Smooth muscle cell (in vitro differentiated cells): ENCODE measurements around the gene AGGF1. TPM values are rescaled to one million over a fixed set of nuclear protein-coding genes. Genes with fewer than 3 reads are reported as not detected.

Experiments
- DNase-seq: peaks from one replicate; lab custom pipeline; 2025; ENCODE audit not compliant: unreplicated experiment; lab: John Stamatoyannopoulos, UW
- H2AFZ ChIP-seq: fragments of 200-600 bp; sonication (generic); 2 replicates; pipeline ENCODE4 v1.6.0; 2016; ENCODE audit warnings: antibody characterized with exemption, low read depth, mild to moderate bottlenecking
- H3F3A ChIP-seq: fragments of 200-600 bp; sonication (generic); 2 replicates; pipeline ENCODE4 v1.6.0; 2017; ENCODE audit warnings: antibody characterized with exemption, low read depth
- H3K27ac ChIP-seq: fragments of 200-600 bp; sonication (generic); 2 replicates; pipeline ENCODE4 v1.5.1; 2016; ENCODE audit warnings: low read depth, mild to moderate bottlenecking
- H3K27me3 ChIP-seq: fragments of 200-600 bp; sonication (generic); 2 replicates; pipeline ENCODE4 v1.6.1; 2016; ENCODE audit warnings: low read depth, mild to moderate bottlenecking
- H3K36me3 ChIP-seq: fragments of 200-600 bp; sonication (generic); 2 replicates; pipeline ENCODE4 v1.5.1; 2016; ENCODE audit warnings: low read depth
- H3K4me1 ChIP-seq: fragments of 200-600 bp; sonication (generic); 2 replicates; pipeline ENCODE4 v1.5.1; 2016; ENCODE audit warnings: low read depth
- H3K4me2 ChIP-seq: fragments of 200-600 bp; sonication (generic); 2 replicates; pipeline ENCODE4 v1.6.0; 2016; ENCODE audit warnings: mild to moderate bottlenecking
- H3K4me3 ChIP-seq: fragments of 200-600 bp; sonication (generic); 2 replicates; pipeline ENCODE4 v1.5.1; 2016; ENCODE audit warnings: mild to moderate bottlenecking
- H3K79me2 ChIP-seq: fragments of 200-600 bp; sonication (generic); 2 replicates; pipeline ENCODE4 v1.6.0; 2016; ENCODE audit warnings: low read depth, mild to moderate bottlenecking
- H3K9ac ChIP-seq: fragments of 200-600 bp; sonication (generic); 2 replicates; pipeline ENCODE4 v1.6.0; 2016; ENCODE audit warnings: low read depth
- H3K9me3 ChIP-seq: fragments of 200-600 bp; sonication (generic); replicated peaks from 2 replicates; pipeline ENCODE4 v1.5.1; 2016; ENCODE audit warnings: low read depth
- H4K20me1 ChIP-seq: fragments of 200-600 bp; sonication (generic); 2 replicates; pipeline ENCODE4 v1.6.0; 2016; ENCODE audit warnings: low read depth
- WGBS: methylation state at CpG from one replicate; pipeline ENCODE4 v1.1.7; 2016; ENCODE audit warnings: low lambda C conversion rate; 5-methylcytosine and 5-hydroxymethylcytosine counted together
- polyA plus RNA-seq: library from polyadenylated mRNA; unstranded; fragments of >200 nt; fragmentation: Nextera tagmentation; extraction: Ambion mirVana; gene quantifications from 2 replicates; pipeline ENCODE4 v1.2.1, GENCODE V29; 2016
- total RNA-seq: library from RNA; depleted of rRNA; stranded (reverse); fragments of >200 nt; gene quantifications from 2 replicates; pipeline ENCODE4 v1.2.3, GENCODE V29; 2014
- TF ChIP-seq, protein P1 (sequence below): fragments of 200-600 bp; sonication (generic); IDR thresholded peaks from 2 replicates; pipeline ENCODE4 v1.5.1; 2017; ENCODE audit warnings: borderline replicate concordance, mild to moderate bottlenecking, antibody characterized with exemption; ENCODE audit not compliant: insufficient read depth, poor library complexity, severe bottlenecking

Gene AGGF1, protein sequence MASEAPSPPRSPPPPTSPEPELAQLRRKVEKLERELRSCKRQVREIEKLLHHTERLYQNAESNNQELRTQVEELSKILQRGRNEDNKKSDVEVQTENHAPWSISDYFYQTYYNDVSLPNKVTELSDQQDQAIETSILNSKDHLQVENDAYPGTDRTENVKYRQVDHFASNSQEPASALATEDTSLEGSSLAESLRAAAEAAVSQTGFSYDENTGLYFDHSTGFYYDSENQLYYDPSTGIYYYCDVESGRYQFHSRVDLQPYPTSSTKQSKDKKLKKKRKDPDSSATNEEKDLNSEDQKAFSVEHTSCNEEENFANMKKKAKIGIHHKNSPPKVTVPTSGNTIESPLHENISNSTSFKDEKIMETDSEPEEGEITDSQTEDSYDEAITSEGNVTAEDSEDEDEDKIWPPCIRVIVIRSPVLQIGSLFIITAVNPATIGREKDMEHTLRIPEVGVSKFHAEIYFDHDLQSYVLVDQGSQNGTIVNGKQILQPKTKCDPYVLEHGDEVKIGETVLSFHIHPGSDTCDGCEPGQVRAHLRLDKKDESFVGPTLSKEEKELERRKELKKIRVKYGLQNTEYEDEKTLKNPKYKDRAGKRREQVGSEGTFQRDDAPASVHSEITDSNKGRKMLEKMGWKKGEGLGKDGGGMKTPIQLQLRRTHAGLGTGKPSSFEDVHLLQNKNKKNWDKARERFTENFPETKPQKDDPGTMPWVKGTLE
- 24.3 and 27.6 TPM in 2 replicates for total RNA-seq
- 18.5 and 21.5 TPM in 2 replicates for polyA plus RNA-seq

DNA sequence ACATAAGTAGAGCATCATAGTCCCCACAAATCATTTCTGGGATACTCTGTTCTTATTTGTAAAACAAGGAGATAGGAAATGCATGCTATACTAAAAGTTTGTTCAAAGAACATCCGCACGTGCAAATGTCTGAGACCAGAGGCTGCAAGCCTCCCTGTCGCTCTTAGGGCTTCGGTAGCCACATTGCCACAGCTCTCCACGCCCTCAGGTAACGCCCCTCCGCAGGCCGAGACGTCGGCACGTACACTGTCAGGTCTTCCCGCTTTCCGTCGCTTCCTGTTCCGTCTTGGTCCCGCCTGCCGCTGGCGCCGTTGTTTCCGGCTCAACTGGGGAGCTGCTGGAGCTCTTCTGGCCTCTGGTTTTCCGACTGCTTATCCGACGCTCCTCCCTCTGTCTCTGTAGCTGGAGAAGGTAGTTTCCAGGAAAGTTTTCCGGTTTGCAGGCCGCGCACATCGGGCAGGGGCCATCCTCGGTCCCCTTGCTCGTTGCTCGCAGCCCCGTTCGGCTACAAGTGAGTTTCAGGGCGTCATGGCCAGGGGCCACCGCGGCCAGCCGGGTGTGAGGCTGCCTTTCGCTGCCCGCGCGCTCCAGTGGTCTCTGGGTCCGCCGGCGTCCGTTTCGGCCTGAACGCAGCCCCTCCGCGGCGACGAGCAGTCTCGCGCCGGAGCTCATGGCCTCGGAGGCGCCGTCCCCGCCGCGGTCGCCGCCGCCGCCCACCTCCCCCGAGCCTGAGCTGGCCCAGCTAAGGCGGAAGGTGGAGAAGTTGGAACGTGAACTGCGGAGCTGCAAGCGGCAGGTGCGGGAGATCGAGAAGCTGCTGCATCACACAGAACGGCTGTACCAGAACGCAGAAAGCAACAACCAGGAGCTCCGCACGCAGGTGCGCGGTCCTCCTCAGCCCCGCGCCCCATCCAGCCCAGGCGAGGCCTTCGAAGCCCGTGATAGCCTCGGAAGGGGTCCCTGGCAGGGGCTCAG lies at the start of gene AGGF1:
Gene AGGF1 (plus strand): TSS at position 308 of the 975 bp plus-strand sequence. CDS start 363 bp downstream, at position 671.
- Histone ChIP-seq H3K27me3 (no peaks in the 10 kb centered on the region), H3K4me2 (peak within 1 kb of the TSS; percentile 100), H4K20me1 (peaks cover 11% of the 10 kb centered on the region), H3F3A (no peaks in the 10 kb centered on the region), H2AFZ (peak within 1 kb of the TSS; percentile 94), H3K4me3 (peak within 1 kb of the TSS; percentile 84), H3K79me2 (peaks cover 13% of the 10 kb centered on the region), H3K9me3 (no peaks in the 10 kb centered on the region), H3K36me3 (peaks cover 2% of the 10 kb centered on the region), H3K9ac (peak within 1 kb of the TSS; percentile 87), H3K27ac (peak within 1 kb of the TSS; percentile 78), H3K4me1 (peaks cover 10% of the 10 kb centered on the region)
- WGBS = 4% methylated on average over 76 of the region's 82 CpGs
- TF ChIP-seq, protein P1, sequence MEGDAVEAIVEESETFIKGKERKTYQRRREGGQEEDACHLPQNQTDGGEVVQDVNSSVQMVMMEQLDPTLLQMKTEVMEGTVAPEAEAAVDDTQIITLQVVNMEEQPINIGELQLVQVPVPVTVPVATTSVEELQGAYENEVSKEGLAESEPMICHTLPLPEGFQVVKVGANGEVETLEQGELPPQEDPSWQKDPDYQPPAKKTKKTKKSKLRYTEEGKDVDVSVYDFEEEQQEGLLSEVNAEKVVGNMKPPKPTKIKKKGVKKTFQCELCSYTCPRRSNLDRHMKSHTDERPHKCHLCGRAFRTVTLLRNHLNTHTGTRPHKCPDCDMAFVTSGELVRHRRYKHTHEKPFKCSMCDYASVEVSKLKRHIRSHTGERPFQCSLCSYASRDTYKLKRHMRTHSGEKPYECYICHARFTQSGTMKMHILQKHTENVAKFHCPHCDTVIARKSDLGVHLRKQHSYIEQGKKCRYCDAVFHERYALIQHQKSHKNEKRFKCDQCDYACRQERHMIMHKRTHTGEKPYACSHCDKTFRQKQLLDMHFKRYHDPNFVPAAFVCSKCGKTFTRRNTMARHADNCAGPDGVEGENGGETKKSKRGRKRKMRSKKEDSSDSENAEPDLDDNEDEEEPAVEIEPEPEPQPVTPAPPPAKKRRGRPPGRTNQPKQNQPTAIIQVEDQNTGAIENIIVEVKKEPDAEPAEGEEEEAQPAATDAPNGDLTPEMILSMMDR = no peak
- peak; percentile 45 for DNase-seq

DNA sequence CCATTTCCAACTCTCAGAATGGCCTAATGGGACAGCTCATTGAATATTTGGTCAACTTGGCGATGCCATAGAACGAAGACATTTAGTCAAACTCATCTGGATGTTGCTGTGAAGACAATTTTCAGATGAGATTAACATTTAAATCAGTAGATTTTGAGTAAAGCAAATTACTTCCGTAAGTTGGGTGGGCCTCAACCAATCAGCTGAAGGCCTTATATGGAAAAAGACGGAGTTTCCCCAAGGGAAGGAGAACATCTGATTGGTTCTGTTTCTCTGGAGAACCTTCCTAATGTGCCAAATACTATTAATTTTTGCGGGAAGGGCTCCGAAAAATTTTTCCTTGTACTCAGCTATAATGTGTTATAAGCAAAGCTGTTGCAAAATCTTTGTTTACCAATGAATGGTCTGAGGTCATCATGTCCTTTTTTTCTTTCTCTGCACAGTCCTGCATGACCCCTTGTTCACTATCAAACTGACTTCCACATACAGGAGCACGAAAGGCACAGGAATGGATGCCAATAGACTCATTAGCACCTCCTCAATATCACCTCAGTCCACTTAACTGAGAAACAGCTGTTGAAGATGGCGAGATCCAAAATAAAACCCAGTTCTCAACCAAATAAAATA lies 49.6 kb upstream of the AGGF1 start:
- DNase-seq = no peak
- TF ChIP-seq, protein P1 = no peak
- H3K79me2 ChIP-seq = no peaks in the 10 kb centered on the region
- no peaks in the 10 kb centered on the region for H4K20me1 ChIP-seq
- H3K36me3 ChIP-seq = no peaks in the 10 kb centered on the region
- no peak overlapping the region for H3K27ac ChIP-seq
- H3K9ac ChIP-seq = no peak overlapping the region
- H3K4me2 ChIP-seq = no peak overlapping the region
- H3K4me1 ChIP-seq = no peaks in the 10 kb centered on the region
- no peaks in the 10 kb centered on the region for H3K9me3 ChIP-seq
- no peak overlapping the region for H3K4me3 ChIP-seq
- no peaks in the 10 kb centered on the region for H3K27me3 ChIP-seq
- no peak overlapping the region for H2AFZ ChIP-seq
- H3F3A ChIP-seq = no peaks in the 10 kb centered on the region
- WGBS = 97% methylated on average over 8 of the region's 8 CpGs

DNA sequence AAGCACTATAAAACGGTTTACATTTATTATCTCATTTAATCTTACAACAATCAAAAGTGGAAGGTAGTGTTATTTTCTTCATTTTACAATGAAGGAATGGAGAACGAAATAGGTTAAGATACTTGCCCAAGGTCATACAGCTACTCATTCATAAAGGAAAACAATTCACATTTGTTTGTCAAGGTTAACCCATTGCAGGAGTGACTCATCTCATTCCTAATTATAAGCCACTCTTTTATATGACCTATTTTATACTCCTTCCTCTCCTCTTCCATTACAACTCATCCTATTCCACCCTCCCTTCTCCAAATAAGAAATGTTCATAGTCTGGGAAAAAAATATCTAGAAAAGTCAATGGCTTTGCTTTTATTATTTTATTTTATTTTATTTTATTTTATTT lies 47.8 kb upstream of the AGGF1 start:
- Histone ChIP-seq H3K9ac (no peak overlapping the region), H4K20me1 (no peaks in the 10 kb centered on the region), H3K4me3 (no peak overlapping the region), H3K27me3 (no peaks in the 10 kb centered on the region), H3K4me2 (no peak overlapping the region), H3K9me3 (no peaks in the 10 kb centered on the region), H3K27ac (no peak overlapping the region), H3F3A (no peaks in the 10 kb centered on the region), H3K4me1 (no peaks in the 10 kb centered on the region), H3K36me3 (no peaks in the 10 kb centered on the region), H3K79me2 (no peaks in the 10 kb centered on the region), H2AFZ (no peak overlapping the region)
- 90% methylated on average over 2 of the region's 2 CpGs for WGBS
- no peak for DNase-seq
- TF ChIP-seq, protein P1 = no peak
